Measurements from ENCODE around the gene TOP2A. TPM values are rescaled to one million over a fixed set of nuclear protein-coding genes. Genes with fewer than 3 reads are reported as not detected.
"Not testable (repeated sequence)": the region's sequence is repeated elsewhere in the genome, so short reads cannot be mapped to it uniquely, and the experiment has no call there.

Gene TOP2A
- total RNA-seq, 1 donor from 2014 or later: 16.9 TPM

DNA sequence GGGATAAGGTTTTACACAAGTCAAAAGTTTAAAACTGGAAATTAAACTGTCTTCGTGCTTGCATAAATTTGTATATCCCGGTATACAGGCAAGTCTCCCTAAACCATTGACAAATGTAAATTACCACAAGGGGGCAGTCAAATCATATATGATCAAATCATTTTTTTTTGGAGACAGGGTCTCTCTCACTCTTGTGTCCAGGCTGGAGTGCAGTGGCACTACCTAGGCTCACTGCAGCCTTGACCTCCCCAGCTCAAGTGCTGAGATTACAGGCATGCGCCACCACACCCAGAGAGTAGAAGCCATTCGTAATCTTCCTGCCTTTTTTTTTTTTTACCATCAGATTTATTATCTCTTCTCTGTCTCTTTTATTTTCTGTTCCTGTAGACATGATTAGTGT, 18.5 kb downstream of the TOP2A start:
- Histone ChIP-seq H3K9me3 (no peaks in the 10 kb centered on the region), H3K36me3 (no peaks in the 10 kb centered on the region), H3K4me3 (no peak overlapping the region), H3K27ac (no peak overlapping the region), H3K27me3 (no peaks in the 10 kb centered on the region), H3K4me1 (no peaks in the 10 kb centered on the region)
- no peak for DNase-seq (ENCODE audit: extremely low spot score in 2 of 2)
- intact Hi-C loops (cut with DNase I): no loop called here
- no peak for TF ChIP-seq POLR2A (IDR thresholded peaks at IDR 0.05)
- TF ChIP-seq, protein P1, sequence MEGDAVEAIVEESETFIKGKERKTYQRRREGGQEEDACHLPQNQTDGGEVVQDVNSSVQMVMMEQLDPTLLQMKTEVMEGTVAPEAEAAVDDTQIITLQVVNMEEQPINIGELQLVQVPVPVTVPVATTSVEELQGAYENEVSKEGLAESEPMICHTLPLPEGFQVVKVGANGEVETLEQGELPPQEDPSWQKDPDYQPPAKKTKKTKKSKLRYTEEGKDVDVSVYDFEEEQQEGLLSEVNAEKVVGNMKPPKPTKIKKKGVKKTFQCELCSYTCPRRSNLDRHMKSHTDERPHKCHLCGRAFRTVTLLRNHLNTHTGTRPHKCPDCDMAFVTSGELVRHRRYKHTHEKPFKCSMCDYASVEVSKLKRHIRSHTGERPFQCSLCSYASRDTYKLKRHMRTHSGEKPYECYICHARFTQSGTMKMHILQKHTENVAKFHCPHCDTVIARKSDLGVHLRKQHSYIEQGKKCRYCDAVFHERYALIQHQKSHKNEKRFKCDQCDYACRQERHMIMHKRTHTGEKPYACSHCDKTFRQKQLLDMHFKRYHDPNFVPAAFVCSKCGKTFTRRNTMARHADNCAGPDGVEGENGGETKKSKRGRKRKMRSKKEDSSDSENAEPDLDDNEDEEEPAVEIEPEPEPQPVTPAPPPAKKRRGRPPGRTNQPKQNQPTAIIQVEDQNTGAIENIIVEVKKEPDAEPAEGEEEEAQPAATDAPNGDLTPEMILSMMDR (IDR thresholded peaks at IDR 0.05): peak; percentile 28 to 45 (median 33)
- no peak for TF ChIP-seq POLR2AphosphoS5 (IDR thresholded peaks at IDR 0.05; ENCODE audit: insufficient read depth in 1 of 2, low read depth in 1 of 2)

DNA sequence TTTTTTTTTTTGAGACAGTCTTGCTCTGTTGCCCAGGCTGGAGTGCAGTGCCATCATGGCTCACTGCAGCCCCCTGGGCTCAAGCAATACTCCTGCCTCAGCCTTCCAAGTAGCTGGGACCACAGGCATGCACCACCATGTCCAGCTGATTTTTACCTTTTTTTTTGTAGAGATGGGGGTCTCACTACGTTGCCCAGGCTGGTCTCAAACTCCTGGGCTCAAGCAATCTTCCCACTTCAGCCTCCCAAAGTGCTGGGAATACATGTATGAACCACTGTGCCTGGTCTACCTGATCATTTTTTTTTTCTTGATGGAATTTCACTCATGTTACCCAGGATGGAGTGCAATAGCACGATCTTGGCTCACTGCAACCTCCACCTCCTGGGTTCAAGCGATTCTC, 31.1 kb downstream of the TOP2A start:
- H3K27ac ChIP-seq; H3K27me3 ChIP-seq; DNase-seq (ENCODE audit: extremely low spot score in 2 of 2); H3K36me3 ChIP-seq; intact Hi-C loops (cut with DNase I); H3K9me3 ChIP-seq; H3K4me3 ChIP-seq; H3K4me1 ChIP-seq: not testable (repeated sequence)

DNA sequence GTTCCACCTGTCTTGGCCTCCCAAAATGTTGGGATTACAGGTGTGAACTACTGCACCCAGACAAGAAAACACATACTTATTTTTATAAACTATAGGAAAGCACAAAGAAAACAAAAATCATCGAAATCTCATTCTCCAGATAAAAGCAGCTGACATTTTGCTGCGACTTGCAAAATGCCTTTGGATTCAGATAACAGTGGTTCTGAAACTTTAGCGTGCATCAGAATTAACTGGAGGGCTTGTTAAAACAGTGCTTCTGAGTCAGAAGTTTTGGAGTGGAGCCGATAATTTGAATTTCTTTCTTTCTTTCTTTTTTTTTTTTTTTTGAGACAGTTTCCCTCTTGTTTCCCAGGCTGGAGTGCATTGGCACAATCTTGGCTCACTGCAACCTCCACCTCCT, 35.4 kb downstream of the TOP2A start:
- intact Hi-C loops (cut with DNase I): no loop called here

DNA sequence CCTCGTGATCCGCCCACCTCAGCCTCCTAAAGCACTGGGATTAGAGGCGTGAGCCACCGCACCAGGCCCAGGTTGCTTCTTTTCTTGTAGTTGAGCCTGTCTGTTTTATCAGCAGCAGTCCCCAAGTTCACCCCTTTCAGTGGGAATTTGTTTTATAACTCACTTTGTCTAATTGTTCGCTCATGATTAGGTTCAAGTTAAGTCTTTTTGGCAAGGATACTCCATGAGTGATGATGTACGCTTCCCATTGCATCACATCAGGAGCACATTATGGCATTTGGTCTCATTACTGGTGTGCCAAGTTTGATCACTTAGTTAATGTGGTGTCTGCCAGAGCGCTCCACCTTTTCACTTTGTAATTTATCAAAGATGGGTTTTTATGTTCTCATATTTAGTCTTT, 38.7 kb downstream of the TOP2A start:
- H3K27ac ChIP-seq: no peak overlapping the region
- no peak for DNase-seq (ENCODE audit: extremely low spot score in 2 of 2)
- intact Hi-C loops (cut with DNase I): no loop called here
- no peaks in the 10 kb centered on the region for H3K4me1 ChIP-seq
- TF ChIP-seq POLR2AphosphoS5 (IDR thresholded peaks at IDR 0.05; ENCODE audit: insufficient read depth in 1 of 2, low read depth in 1 of 2) (no peak), POLR2A (IDR thresholded peaks at IDR 0.05) (no peak)
- TF ChIP-seq, protein P1 (IDR thresholded peaks at IDR 0.05): no peak
- H3K36me3 ChIP-seq: no peaks in the 10 kb centered on the region
- no peaks in the 10 kb centered on the region for H3K27me3 ChIP-seq
- no peaks in the 10 kb centered on the region for H3K9me3 ChIP-seq
- no peak overlapping the region for H3K4me3 ChIP-seq

More for the DNA sequence above, 35.4 kb downstream of the TOP2A start:
- no peak for DNase-seq (ENCODE audit: extremely low spot score in 2 of 2)
- TF ChIP-seq POLR2AphosphoS5 (IDR thresholded peaks at IDR 0.05; ENCODE audit: insufficient read depth in 1 of 2, low read depth in 1 of 2) (no peak), POLR2A (IDR thresholded peaks at IDR 0.05) (no peak)
- TF ChIP-seq, protein P1 (IDR thresholded peaks at IDR 0.05): no peak
- H3K4me1 ChIP-seq: no peaks in the 10 kb centered on the region
- H3K27me3 ChIP-seq: no peaks in the 10 kb centered on the region
- no peaks in the 10 kb centered on the region for H3K36me3 ChIP-seq
- no peaks in the 10 kb centered on the region for H3K9me3 ChIP-seq
- H3K4me3 ChIP-seq: no peak overlapping the region
- no peak overlapping the region for H3K27ac ChIP-seq

DNA sequence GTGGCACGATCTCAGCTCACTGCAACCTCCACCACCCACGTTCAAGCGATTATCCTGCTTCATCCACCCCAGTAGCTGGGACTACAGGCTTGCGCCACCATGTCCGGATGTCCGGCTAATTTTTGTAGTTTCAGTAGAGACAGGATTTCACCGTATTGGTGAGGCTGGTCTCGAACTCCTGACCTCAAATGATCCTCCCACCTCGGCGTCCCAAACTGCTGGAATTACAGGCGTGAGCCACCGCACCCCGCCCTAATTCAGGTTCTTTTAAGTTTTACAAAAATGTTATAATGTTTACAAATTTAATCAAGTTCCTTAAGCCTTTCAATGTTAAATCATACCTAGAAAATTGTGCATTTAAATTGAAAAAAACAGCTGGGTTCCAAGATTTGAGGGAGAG, 39.9 kb downstream of the TOP2A start:
- Histone ChIP-seq H3K27ac (no peak overlapping the region), H3K9me3 (no peaks in the 10 kb centered on the region), H3K36me3 (no peaks in the 10 kb centered on the region), H3K27me3 (no peaks in the 10 kb centered on the region), H3K4me3 (no peak overlapping the region), H3K4me1 (no peaks in the 10 kb centered on the region)
- no peak for DNase-seq (ENCODE audit: extremely low spot score in 2 of 2)
- no peak for TF ChIP-seq POLR2A (IDR thresholded peaks at IDR 0.05)
- no peak for TF ChIP-seq POLR2AphosphoS5 (IDR thresholded peaks at IDR 0.05; ENCODE audit: insufficient read depth in 1 of 2, low read depth in 1 of 2)
- TF ChIP-seq, protein P1 (IDR thresholded peaks at IDR 0.05): no peak
- intact Hi-C loops (cut with DNase I): no loop called here

DNA sequence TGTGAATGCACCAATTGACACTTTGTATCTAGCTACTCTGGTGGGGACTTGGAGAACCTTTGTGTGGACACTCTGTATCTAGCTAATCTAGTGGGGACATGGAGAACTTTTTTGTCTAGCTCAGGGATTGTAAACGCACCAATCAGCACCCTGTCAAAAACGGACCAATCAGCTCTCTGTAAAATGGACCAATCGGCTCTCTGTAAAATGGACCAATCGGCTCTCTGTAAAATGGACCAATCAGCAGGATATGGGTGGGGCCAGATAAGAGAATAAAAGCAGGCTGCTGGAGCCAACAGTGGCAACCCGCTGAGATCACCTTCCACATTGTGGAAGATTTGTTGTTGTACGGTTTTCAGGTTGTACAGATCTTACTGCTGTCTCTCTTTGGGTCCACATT, 41.2 kb downstream of the TOP2A start:
- H3K4me3 ChIP-seq; H3K27me3 ChIP-seq; H3K9me3 ChIP-seq; H3K4me1 ChIP-seq; H3K36me3 ChIP-seq; DNase-seq (ENCODE audit: extremely low spot score in 2 of 2); intact Hi-C loops (cut with DNase I); H3K27ac ChIP-seq: not testable (repeated sequence)

DNA sequence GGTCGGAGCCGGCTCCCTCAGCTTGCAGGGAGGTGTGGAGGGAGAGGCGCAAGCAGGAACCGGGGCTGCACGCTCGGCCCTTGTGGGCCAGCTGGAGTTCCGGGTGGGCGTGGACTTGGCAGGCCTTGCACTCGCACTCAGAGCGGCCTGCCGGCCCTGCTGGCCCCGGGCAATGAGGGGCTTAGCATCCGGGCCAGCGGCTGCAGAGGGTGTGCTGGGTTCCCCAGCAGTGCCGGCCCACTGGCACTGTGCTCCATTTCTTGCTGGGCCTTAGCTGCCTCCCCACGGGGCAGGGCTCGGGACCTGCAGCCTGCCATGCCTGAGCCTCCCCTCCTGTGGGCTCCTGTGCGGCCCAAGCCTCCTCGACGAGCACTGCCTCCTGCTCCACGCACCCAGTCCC, 41.9 kb downstream of the TOP2A start:
- intact Hi-C loops (cut with DNase I); H3K4me1 ChIP-seq; H3K4me3 ChIP-seq; H3K36me3 ChIP-seq; H3K27ac ChIP-seq; H3K27me3 ChIP-seq; H3K9me3 ChIP-seq: not testable (repeated sequence)
- DNase-seq (ENCODE audit: extremely low spot score in 2 of 2): peak in 1 of 2 donors; percentile 22

Data from vagina (tissue), 2 donors.